Measurements from ENCODE around the gene CFHR1. TPM values are rescaled to one million over a fixed set of nuclear protein-coding genes. Genes with fewer than 3 reads are reported as not detected.

The CFHR1 gene
- total RNA-seq, 1 experiment from 2014 or later: not detected

Other genes starting within 250 kb of the CFHR1 start
- not detected in 2 replicates for gene KCNT2, start 211.3 kb upstream of the CFHR1 start, total RNA-seq (2014; rRNA removed; shearing (Covaris generic); ENCODE audit: low replicate concordance)
- not detected in 2 replicates for gene CFH, start 167.7 kb upstream of the CFHR1 start, total RNA-seq (2014; rRNA removed; shearing (Covaris generic); ENCODE audit: low replicate concordance)
- not detected in 2 replicates for gene CFHR3, start 44.9 kb upstream of the CFHR1 start, total RNA-seq (2014; rRNA removed; shearing (Covaris generic); ENCODE audit: low replicate concordance)
- not detected in 2 replicates for gene CFHR4, start 68.3 kb downstream of the CFHR1 start, total RNA-seq (2014; rRNA removed; shearing (Covaris generic); ENCODE audit: low replicate concordance)
- gene CFHR2, start 124.0 kb downstream of the CFHR1 start, total RNA-seq (2014; rRNA removed; shearing (Covaris generic); ENCODE audit: low replicate concordance): not detected in 2 replicates
- not detected in 2 replicates for gene CFHR5, start 157.8 kb downstream of the CFHR1 start, total RNA-seq (2014; rRNA removed; shearing (Covaris generic); ENCODE audit: low replicate concordance)
- not detected in 2 replicates for gene F13B, start 247.5 kb downstream of the CFHR1 start, total RNA-seq (2014; rRNA removed; shearing (Covaris generic); ENCODE audit: low replicate concordance)